ENCODE results near the gene CNN1. TPM values are rescaled to one million over a fixed set of nuclear protein-coding genes. Genes with fewer than 3 reads are reported as not detected.

CNN1 gene
- total RNA-seq, 2 donors from 2014 or later: 93.3 to 592 TPM

- TF ChIP-seq CTCF (IDR thresholded peaks at IDR 0.05): no peak
- H3K4me1 ChIP-seq: no peaks in the 10 kb centered on the region
- H3K4me3 ChIP-seq: no peak overlapping the region
- H3K27me3 ChIP-seq: no peaks in the 10 kb centered on the region
- H3K36me3 ChIP-seq: peaks cover 68% of the 10 kb centered on the region
- H3K9me3 ChIP-seq: no peaks in the 10 kb centered on the region
- no peak for DNase-seq (ENCODE audit: low spot score)
- no peak overlapping the region for H3K27ac ChIP-seq
These were observed 9.5 kb downstream of the CNN1 start for GRCh38 chr19:11547929-11548700.

GRCh38 chr19:11549386-11549953, 10.8 kb downstream of the CNN1 start:
- Histone ChIP-seq H3K36me3 (peaks cover 75% of the 10 kb centered on the region), H3K27me3 (no peaks in the 10 kb centered on the region), H3K4me1 (no peaks in the 10 kb centered on the region), H3K4me3 (no peak overlapping the region), H3K9me3 (no peaks in the 10 kb centered on the region), H3K27ac (no peak overlapping the region)
- TF ChIP-seq CTCF (IDR thresholded peaks at IDR 0.05): no peak
- no peak for DNase-seq (ENCODE audit: low spot score)

GRCh38 chr19:11550265-11550664, 11.6 kb downstream of the CNN1 start:
- Histone ChIP-seq H3K27ac (no peak overlapping the region), H3K36me3 (peaks cover 74% of the 10 kb centered on the region)

GRCh38 chr19:11551603-11552235, 13.1 kb downstream of the CNN1 start:
- peak overlapping the region in 1 of 2 donors; percentile 42 for H3K27ac ChIP-seq
- no peak for DNase-seq (ENCODE audit: low spot score)
- H3K4me1 ChIP-seq: peaks cover 0 to 7% of the 10 kb centered on the region in 2 donors

More at GRCh38 chr19:11550265-11550664, 11.6 kb downstream of the CNN1 start:
- Histone ChIP-seq H3K4me1 (peaks cover 0 to 1% of the 10 kb centered on the region in 2 donors), H3K9me3 (no peaks in the 10 kb centered on the region), H3K4me3 (no peak overlapping the region), H3K27me3 (no peaks in the 10 kb centered on the region)
- DNase-seq (ENCODE audit: low spot score): no peak
- no peak for TF ChIP-seq CTCF (IDR thresholded peaks at IDR 0.05)

More at GRCh38 chr19:11551603-11552235, 13.1 kb downstream of the CNN1 start:
- peaks cover 64% of the 10 kb centered on the region for H3K36me3 ChIP-seq
- H3K27me3 ChIP-seq: no peaks in the 10 kb centered on the region
- peak; percentile 12 to 32 for TF ChIP-seq CTCF (IDR thresholded peaks at IDR 0.05)
- H3K9me3 ChIP-seq: no peaks in the 10 kb centered on the region
- H3K4me3 ChIP-seq: no peak overlapping the region
